Activated naive CD8-positive, alpha-beta T cell (primary cell): ENCODE data around the gene BCL2L15.
A peak's percentile ranks its signal among the peaks of the same experiment; 100 is the strongest.

Source experiments
- H3K27ac Mint-ChIP-seq: one replicate; pipeline ENCODE4 v1.8.0; 2021; ENCODE audit warnings: mixed read lengths
- H3K27me3 Mint-ChIP-seq: one replicate; pipeline ENCODE4 v1.8.0; 2021; ENCODE audit warnings: mixed read lengths
- H3K36me3 Mint-ChIP-seq: one replicate; pipeline ENCODE4 v1.8.0; 2021; ENCODE audit warnings: mixed read lengths
- H3K4me1 Mint-ChIP-seq: one replicate; pipeline ENCODE4 v1.8.0; 2021; ENCODE audit warnings: low read depth, mixed read lengths
- H3K4me3 Mint-ChIP-seq: one replicate; pipeline ENCODE4 v1.8.0; 2021; ENCODE audit warnings: mild to moderate bottlenecking, mixed read lengths
- H3K9me3 Mint-ChIP-seq: one replicate; pipeline ENCODE4 v1.8.0; 2021; ENCODE audit warnings: low read depth, mixed read lengths

BCL2L15 gene

DNA sequence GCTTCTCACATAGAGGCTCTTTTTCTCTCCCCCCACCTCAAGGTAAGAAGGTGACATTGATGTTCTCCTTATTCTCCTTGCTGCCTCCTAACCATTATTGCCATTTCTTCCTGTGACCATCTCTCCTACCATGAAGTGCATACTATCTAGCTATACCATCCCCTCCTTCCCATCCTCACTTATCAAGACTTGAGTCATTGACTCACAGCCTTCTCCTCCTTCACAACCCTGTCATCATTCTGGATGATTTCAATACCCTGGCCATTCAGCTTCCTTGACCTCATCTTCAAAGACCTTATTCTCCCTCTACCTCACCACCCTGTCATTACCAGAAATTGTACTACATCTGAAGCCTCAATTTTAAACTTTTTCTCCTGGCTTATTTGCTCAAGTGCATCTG, 30.9 kb upstream of the BCL2L15 start:
- H3K4me1 Mint-ChIP-seq: no peaks in the 10 kb centered on the region
- no peaks in the 10 kb centered on the region for H3K36me3 Mint-ChIP-seq
- no peaks in the 10 kb centered on the region for H3K27me3 Mint-ChIP-seq
- H3K27ac Mint-ChIP-seq: no peak overlapping the region
- H3K4me3 Mint-ChIP-seq: no peak overlapping the region
- H3K9me3 Mint-ChIP-seq: no peaks in the 10 kb centered on the region

DNA sequence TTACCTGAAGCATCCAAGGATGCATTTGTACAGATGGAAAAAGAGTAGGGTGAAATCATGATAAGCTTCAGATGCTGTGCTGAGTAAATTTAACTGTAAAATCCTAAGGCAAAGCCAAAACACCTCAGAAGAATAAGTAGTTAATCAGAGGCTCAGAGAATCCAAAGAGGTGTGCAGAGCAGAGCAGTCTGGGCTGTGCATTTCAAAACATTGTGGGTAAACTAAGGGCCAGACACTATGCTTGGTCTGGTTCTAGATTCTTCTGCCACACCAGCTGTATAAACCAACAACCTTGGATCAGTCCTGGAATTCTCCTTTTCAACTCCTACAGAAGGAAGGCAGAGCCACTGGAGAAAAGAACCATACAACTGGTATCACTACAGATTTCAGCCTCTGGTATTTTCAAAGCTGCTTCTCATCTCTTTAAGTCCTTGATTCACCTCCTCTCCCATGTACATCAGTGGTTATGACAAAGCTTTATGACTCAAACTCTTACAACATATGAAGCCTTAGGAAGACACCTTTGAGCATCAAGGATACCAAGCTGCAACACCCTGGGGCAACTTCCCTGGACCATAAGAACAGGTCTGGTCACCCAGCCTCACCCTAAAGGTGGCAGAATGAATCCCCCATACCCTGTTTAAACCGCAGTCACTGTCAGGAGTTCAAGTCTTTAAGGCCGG, 30.2 kb upstream of the BCL2L15 start:
- Mint-ChIP-seq H3K27me3 (no peaks in the 10 kb centered on the region), H3K27ac (no peak overlapping the region), H3K9me3 (no peaks in the 10 kb centered on the region), H3K4me3 (no peak overlapping the region), H3K36me3 (no peaks in the 10 kb centered on the region), H3K4me1 (no peaks in the 10 kb centered on the region)

DNA sequence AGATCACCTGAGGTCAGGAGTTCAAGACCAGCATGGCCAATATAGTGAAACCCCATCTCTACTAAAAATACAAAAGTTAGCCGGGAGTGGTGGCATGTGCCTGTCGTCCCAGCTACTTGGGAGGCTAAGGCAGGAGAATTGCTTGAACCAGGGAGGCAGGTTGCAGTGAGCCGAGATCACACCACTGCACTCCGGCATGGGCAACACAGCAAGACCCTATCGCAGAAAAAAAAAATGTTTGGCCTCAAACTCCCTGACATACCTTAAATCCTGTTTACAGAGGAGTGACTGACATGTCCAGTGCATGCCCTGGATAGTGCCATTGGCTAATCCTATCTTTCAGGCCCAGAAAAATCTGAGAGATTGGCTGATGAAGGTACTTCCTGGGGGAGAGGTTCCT, 29.6 kb upstream of the BCL2L15 start:
- Mint-ChIP-seq H3K27me3 (no peaks in the 10 kb centered on the region), H3K4me3 (no peak overlapping the region), H3K27ac (no peak overlapping the region), H3K36me3 (no peaks in the 10 kb centered on the region), H3K4me1 (no peaks in the 10 kb centered on the region), H3K9me3 (no peaks in the 10 kb centered on the region)

DNA sequence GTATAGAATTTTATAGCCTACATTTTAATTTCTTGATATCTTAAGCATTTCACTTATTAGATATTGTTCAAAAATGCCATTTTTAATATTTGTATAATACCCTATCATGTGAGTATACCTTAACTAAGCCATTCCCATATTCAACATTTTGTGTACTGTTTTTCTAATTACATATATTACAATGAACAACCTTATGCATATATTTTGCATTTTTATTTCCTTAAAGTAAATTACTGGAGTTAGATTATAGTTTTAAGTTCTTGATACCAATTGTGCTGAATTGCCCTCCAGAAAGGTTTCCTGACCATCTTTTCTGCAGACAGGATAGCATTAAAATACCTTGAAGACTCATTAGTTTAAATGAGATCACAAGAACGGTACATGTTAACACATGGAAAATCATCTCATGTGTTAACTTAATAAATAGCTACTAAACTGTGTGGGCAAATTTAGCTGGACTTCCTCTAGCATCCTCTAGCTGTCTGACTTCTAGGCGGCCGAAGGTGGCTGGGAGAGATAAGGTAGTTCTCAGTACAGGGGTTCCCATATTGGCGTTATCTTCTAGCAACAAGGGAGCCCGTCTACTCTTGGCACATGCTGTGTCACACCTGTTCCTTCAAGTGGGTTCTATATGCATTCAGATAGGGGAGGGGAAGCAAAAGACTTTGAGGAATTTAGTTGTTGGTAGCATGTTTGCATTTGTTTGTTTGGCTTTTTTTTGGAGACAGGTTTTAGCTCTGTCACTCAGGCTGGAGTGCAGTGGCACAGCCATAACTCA, 26.7 kb upstream of the BCL2L15 start:
- H3K36me3 Mint-ChIP-seq: peaks cover 2% of the 10 kb centered on the region
- peaks cover 3% of the 10 kb centered on the region for H3K4me1 Mint-ChIP-seq
- no peak overlapping the region for H3K4me3 Mint-ChIP-seq
- no peaks in the 10 kb centered on the region for H3K27me3 Mint-ChIP-seq
- no peaks in the 10 kb centered on the region for H3K9me3 Mint-ChIP-seq
- H3K27ac Mint-ChIP-seq: no peak overlapping the region

DNA sequence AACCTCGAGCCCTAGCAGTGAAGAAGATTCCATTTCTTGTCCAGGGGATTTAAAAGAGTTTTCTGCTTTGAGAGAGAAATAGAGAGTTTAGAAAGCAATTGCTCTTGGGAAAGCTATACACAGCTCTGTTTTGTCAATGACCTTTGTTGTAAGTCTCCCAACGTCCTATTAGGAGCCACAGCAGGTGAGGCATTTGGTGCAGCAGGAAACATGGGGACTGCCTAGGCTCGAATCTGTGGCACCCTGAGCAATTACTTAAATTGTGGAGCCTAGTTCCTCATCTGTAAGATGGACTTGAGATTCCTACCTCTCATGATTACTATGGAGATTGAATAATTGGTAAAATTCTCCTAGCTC, 25.9 kb upstream of the BCL2L15 start:
- H3K9me3 Mint-ChIP-seq: no peaks in the 10 kb centered on the region
- H3K4me3 Mint-ChIP-seq: no peak overlapping the region
- H3K36me3 Mint-ChIP-seq: peaks cover 4% of the 10 kb centered on the region
- H3K27me3 Mint-ChIP-seq: no peaks in the 10 kb centered on the region
- peaks cover 4% of the 10 kb centered on the region for H3K4me1 Mint-ChIP-seq
- H3K27ac Mint-ChIP-seq: no peak overlapping the region

DNA sequence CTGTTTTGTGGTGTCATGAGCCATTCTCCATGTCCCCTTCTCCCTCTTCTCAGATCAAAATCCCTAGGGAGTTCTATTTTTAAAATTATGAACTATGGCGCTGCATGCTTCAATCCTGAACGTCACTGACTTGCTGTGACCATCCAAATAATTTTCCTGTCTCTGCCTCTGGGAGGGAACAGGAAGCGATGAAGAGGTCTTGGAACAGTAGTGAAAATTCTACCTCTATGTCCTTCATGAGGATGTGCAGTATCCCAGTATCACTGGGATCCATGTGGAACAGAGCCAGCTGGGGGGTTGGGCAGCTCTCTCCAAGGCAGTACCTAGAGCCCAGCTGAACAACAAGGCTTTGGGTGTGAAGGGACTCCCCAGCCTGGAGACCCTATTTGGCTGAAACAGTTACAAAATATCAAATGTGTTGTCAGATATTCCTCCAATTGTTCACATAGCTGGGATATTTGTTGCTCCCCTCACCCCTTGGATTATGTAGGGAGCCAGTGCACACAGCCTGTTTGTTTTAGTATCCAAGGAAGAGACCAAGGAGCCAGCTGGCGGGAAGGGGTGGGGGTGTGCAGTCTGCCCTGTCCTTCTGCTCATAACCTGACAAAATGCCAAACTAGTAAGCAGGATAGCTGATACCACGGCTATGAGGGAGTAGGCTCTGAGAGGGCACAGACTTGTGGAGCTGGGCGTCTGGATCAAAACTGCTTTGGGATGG, 25.4 kb upstream of the BCL2L15 start:
- peaks cover 4% of the 10 kb centered on the region for H3K36me3 Mint-ChIP-seq
- H3K9me3 Mint-ChIP-seq: no peaks in the 10 kb centered on the region
- no peak overlapping the region for H3K4me3 Mint-ChIP-seq
- H3K27ac Mint-ChIP-seq: no peak overlapping the region
- H3K27me3 Mint-ChIP-seq: no peaks in the 10 kb centered on the region
- peaks cover 8% of the 10 kb centered on the region for H3K4me1 Mint-ChIP-seq

DNA sequence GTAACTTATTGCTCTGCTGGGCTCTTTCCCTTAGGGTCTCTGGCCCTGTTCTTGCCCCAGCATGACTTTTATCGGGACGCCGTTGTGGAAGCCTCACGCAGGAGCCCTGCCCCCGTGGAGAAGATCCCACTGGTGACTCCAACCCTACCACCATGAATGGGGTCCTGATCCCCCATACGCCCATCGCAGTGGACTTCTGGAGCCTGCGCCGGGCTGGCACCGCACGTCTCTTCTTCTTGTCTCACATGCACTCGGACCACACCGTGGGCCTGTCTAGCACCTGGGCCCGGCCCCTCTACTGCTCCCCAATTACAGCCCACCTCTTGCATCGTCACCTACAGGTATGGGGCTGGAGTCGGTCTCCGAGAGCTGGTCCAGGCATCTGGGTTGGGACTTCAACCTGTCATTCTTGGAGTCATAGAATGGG, 18.1 kb upstream of the BCL2L15 start:
- H3K27me3 Mint-ChIP-seq: no peaks in the 10 kb centered on the region
- H3K9me3 Mint-ChIP-seq: no peaks in the 10 kb centered on the region
- peaks cover 47% of the 10 kb centered on the region for H3K4me1 Mint-ChIP-seq
- peak overlapping the region; percentile 100 for H3K27ac Mint-ChIP-seq
- H3K4me3 Mint-ChIP-seq: peak overlapping the region; percentile 99
- H3K36me3 Mint-ChIP-seq: peaks cover 11% of the 10 kb centered on the region

DNA sequence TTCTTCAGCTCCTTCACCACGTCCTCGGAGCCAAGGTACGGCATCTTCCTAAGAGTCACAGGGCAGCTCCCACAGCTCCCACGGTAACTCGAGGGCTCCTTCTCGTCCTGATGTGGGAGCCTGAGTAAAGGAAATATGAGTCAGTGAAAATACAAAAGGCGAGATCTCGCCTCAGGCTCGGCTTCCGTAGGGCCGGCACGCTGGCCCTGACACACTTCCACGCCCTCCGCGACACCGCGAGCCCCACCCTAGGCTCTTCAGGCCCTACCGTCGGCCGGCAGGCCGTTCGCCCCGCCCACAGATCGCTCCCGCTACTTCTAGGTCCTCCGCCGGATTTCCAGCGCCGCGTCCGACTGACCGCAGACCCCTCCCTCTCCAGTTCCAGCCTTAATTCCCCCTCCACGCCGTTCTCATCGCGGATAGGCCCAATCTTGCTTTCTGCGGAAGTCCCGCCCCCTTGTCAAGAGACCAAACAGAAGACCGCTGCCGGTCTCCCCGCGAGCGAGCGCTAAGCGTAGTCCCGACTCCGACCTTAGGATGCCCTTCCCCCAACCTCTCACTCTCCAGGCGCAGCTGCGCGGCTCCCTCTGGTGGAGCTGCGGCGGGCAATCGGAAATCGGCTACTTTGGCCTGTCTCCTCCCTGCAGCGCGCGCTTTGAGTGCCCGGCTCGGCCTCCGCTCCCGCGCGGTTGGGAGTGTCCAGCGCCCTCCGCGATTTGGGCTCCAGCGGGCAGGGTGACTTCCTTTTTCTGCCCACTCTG, 17.5 kb upstream of the BCL2L15 start, which contains the start of the genes AP4B1 and DCLRE1B:
Gene AP4B1, minus strand, starts transcription at position 126 of the 761 bp plus-strand sequence. Its CDS starts 82 bp downstream, at position 44.
Gene DCLRE1B, plus strand, starts transcription at position 653 of the 761 bp plus-strand sequence. CDS start 261 bp downstream, outside the sequence.
- no peaks in the 10 kb centered on the region for H3K9me3 Mint-ChIP-seq
- H3K4me3 Mint-ChIP-seq: peak within 1 kb of the TSS; percentile 99
- H3K27me3 Mint-ChIP-seq: no peaks in the 10 kb centered on the region
- peak within 1 kb of the TSS; percentile 100 for H3K27ac Mint-ChIP-seq
- peaks cover 14% of the 10 kb centered on the region for H3K36me3 Mint-ChIP-seq
- peaks cover 53% of the 10 kb centered on the region for H3K4me1 Mint-ChIP-seq

DNA sequence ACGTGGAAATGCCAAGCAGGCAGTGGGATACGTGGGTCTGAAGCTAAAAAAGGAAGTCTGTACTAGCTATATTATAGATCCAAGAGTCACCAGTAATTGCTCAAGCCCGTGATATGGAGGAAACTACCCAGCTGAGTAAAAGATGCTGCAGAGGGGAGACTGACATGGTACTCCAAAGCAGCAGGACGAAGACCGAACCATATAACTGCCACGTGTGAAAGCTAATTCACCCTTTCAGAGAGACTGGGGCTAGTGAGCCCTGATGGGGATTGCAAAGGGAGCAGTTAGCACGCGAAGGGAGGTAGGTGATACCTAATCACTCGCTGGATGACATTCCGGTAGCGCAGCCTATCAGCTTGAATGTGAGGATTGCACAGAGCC, 16.9 kb upstream of the BCL2L15 start:
- Mint-ChIP-seq H3K27ac (peak overlapping the region; percentile 100), H3K4me3 (peak overlapping the region; percentile 99), H3K4me1 (peaks cover 58% of the 10 kb centered on the region), H3K9me3 (no peaks in the 10 kb centered on the region), H3K36me3 (peaks cover 17% of the 10 kb centered on the region), H3K27me3 (no peaks in the 10 kb centered on the region)

DNA sequence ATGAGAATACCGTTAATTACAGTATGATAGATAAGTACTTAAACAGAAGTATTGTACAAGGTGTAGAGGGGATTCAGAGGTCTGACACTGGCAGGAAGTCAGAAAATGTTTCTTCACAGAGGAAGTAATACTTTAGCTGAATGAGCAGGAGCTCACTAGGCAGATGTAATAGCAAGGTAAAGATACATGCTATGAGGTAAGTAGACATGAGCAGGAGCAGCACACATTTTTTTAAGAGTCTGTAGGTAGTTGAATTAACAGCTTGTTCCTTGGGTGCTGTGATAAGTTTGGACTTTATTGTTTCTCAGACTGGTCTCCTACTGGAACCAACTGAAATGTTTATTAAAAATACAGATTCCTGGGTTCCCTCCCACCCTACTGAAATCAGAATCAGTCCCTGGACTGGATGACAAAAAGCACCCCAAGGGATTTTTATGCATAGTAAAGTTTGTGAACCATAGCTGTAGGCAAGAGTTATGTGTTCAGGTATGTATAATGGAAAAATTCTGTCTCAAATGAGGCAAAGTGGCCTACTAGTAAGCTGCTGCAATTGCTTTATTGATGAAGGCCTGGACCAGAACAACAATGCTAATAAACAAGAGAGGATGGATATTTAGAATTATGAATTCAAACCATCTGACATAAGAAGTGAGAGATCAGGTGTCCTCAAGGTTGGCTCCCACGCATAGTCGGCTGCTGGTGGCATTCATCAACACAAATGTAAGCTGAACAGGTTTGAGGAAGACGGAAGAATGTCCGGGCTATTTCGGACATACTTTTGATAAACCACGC, 16.3 kb upstream of the BCL2L15 start:
- Mint-ChIP-seq H3K36me3 (peaks cover 16% of the 10 kb centered on the region), H3K27me3 (no peaks in the 10 kb centered on the region), H3K4me3 (peak overlapping the region; percentile 99), H3K27ac (peak overlapping the region; percentile 100), H3K4me1 (peaks cover 62% of the 10 kb centered on the region), H3K9me3 (no peaks in the 10 kb centered on the region)

DNA sequence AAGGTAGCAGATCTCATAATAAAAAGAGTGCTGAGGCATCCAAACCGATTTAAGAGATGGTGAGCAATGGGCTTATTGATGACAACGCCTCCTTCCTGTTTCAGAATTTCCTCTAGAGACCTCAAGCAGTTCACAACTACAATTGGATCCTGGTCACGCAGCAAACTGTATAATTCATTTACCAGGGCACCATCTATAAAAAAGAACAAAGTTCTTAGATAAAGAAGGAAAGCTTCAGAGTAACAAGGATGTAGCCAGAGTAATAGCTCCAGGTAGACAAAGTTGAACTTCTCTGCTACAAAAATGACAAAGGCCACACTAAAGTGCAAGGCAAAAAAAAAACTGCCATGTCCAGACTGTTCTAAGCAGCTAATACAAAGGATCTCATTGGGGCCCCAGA, 13.8 kb upstream of the BCL2L15 start:
- H3K4me1 Mint-ChIP-seq: peaks cover 61% of the 10 kb centered on the region
- H3K36me3 Mint-ChIP-seq: peaks cover 19% of the 10 kb centered on the region
- H3K9me3 Mint-ChIP-seq: no peaks in the 10 kb centered on the region
- no peak overlapping the region for H3K4me3 Mint-ChIP-seq
- peak overlapping the region; percentile 30 for H3K27ac Mint-ChIP-seq
- H3K27me3 Mint-ChIP-seq: no peaks in the 10 kb centered on the region

DNA sequence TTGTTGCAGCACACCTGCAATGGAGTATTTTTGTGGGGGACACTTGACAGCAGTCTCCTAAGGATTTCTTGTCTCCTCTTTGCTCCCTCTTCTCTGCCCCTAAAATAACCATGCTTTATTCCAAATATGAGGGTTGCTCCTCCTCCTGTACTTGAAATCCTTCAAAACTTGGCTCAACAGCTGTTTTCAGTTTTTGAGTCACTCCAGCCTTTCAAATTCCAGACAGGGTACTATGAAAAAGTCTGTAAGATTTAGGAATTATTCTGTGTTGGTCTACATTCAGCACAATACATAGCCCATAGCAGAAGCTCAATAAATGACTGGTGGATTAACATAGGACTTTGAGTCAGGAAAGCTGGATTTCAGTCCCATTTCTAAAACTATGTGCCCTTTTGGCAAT, 11.7 kb upstream of the BCL2L15 start:
- Mint-ChIP-seq H3K36me3 (peaks cover 22% of the 10 kb centered on the region), H3K27ac (peak overlapping the region; percentile 41), H3K27me3 (no peaks in the 10 kb centered on the region), H3K4me1 (peaks cover 55% of the 10 kb centered on the region), H3K9me3 (no peaks in the 10 kb centered on the region), H3K4me3 (no peak overlapping the region)

DNA sequence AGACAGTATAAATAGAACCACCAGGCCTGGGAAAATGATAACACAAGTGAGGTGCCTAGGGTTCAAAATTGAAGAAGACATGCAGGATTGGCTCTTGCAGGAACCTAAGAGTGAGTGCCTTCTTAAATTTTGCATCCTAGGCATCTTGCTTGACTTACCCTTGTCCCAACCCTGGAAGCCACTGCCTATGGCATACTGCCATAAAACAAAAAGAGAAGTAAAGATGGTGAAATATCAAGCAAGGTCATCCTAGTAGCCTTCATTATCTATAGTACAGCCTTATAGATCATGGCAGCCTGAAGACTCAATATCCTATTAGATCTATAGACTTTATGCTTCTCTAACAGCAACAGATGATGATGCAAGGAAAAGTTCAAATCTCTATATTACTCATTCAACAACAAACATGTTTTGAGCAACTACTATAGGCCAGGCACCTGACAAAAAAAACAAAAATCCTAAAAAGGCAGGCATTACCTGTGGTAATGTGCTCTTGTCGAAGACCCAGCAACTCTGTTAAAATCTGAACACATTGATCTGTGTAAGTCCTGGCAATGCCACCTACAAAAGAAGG, 10.9 kb upstream of the BCL2L15 start:
- H3K9me3 Mint-ChIP-seq: no peaks in the 10 kb centered on the region
- H3K4me3 Mint-ChIP-seq: no peak overlapping the region
- peaks cover 48% of the 10 kb centered on the region for H3K4me1 Mint-ChIP-seq
- H3K27me3 Mint-ChIP-seq: no peaks in the 10 kb centered on the region
- peak overlapping the region; percentile 81 for H3K27ac Mint-ChIP-seq
- peaks cover 22% of the 10 kb centered on the region for H3K36me3 Mint-ChIP-seq

DNA sequence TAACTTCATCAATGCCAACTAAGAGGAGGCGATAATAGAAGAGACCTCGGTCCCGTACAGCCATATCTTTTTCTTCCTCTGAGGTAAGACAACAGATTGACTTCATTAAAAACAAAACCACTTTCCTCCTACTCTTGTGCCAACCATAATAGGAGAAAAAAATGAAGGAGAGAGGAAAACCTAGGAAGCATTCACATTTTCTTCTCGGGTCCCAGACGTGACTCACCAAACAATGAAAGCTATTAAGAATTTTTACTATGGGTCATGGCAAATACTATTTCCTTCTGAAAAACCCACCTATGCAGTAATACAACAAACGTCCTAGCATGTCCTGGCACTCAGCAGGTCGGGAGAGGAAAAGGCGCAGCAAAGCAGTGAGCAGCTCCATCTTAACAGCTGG, 8.6 kb upstream of the BCL2L15 start:
- Mint-ChIP-seq H3K27ac (no peak overlapping the region), H3K36me3 (peaks cover 16% of the 10 kb centered on the region)

More for the DNA sequence above, 8.6 kb upstream of the BCL2L15 start:
- no peaks in the 10 kb centered on the region for H3K9me3 Mint-ChIP-seq
- H3K27me3 Mint-ChIP-seq: no peaks in the 10 kb centered on the region
- H3K4me1 Mint-ChIP-seq: peaks cover 25% of the 10 kb centered on the region
- H3K4me3 Mint-ChIP-seq: no peak overlapping the region
